Panc1 (cell line): Measurements from ENCODE around the gene MTNR1A. TPM values are rescaled to one million over a fixed set of nuclear protein-coding genes. Genes with fewer than 3 reads are reported as not detected.
"Not testable (repeated sequence)": the region's sequence is repeated elsewhere in the genome, so short reads cannot be mapped to it uniquely, and the experiment has no call there.

Experiments used
- ATAC-seq: fragments of 200-7000 bp; cut with Tn5 transposase; 2 replicates; pipeline ENCODE4 v1.9.1; 2020; ENCODE audit warnings: mild to moderate bottlenecking, moderate library complexity
- BruUV-seq: library from RNA; stranded (reverse); fragments of 400-500 nt; replicated peaks from 2 replicates; lab custom pipeline; 2021; lab: Mats Ljungman, UMichigan
- CTCF ChIA-PET: fragments of 300-600 bp; sonication (Branson Sonifier 250); formaldehyde crosslinking; loops from one replicate; lab custom pipeline; 2022; ENCODE audit warnings: antibody characterized with exemption; lab: Charles Lee
- POLR2A ChIA-PET: fragments of 300-600 bp; sonication (Branson Sonifier 250); formaldehyde crosslinking; loops from one replicate; lab custom pipeline; 2022; ENCODE audit warnings: antibody characterized with exemption; lab: Charles Lee
- DNase-seq: peaks from one replicate; pipeline ENCODE4 v3.0.0-alpha.2; 2010; ENCODE audit warnings: low read depth, low spot score
- H3K27ac ChIP-seq: 2 replicates; pipeline ENCODE4 v1.5.1; 2011; ENCODE audit warnings: mild to moderate bottlenecking, low read length, inconsistent platforms
- H3K27me3 ChIP-seq: fragments of 200-500 bp; sonication (Bioruptor generic); 2 replicates; pipeline ENCODE4 v1.6.0; 2014; ENCODE audit warnings: low read length, inconsistent platforms; ENCODE audit not compliant: control insufficient read depth, insufficient read depth
- H3K36me3 ChIP-seq: fragments of 200-500 bp; sonication (Bioruptor generic); 2 replicates; pipeline ENCODE4 v1.5.1; 2014; ENCODE audit warnings: inconsistent platforms, mild to moderate bottlenecking, low read length, moderate library complexity; ENCODE audit not compliant: control insufficient read depth, insufficient read depth
- H3K4me1 ChIP-seq: 2 replicates; pipeline ENCODE4 v1.5.1; 2011; ENCODE audit warnings: inconsistent platforms, mild to moderate bottlenecking, low read length, moderate library complexity; ENCODE audit not compliant: control insufficient read depth, insufficient read depth
- H3K4me3 ChIP-seq, 2 experiments: 2 replicates each; pipeline ENCODE4 v1.5.1; 2011 to 2012; ENCODE audit warnings: low read depth in 2 of 2, low read length in 2 of 2, mild to moderate bottlenecking in 2 of 2, inconsistent platforms in 1 of 2, moderate library complexity in 1 of 2
- H3K9me3 ChIP-seq: fragments of 200-500 bp; sonication (Bioruptor generic); 2 replicates; pipeline ENCODE4 v1.5.1; 2014; ENCODE audit warnings: low read depth, mild to moderate bottlenecking, inconsistent platforms, low read length, moderate library complexity; ENCODE audit not compliant: control insufficient read depth, insufficient read depth
- POLR2AphosphoS5 ChIP-seq: IDR thresholded peaks from 2 replicates; pipeline ENCODE4 v1.6.1; 2012; ENCODE audit warnings: mild to moderate bottlenecking, low read depth, low read length, moderate library complexity
- SIN3A ChIP-seq: IDR thresholded peaks from 2 replicates; pipeline ENCODE4 v1.6.1; 2012; ENCODE audit warnings: low read depth, mild to moderate bottlenecking, low read length, moderate library complexity, borderline replicate concordance; ENCODE audit not compliant: insufficient read depth
- TCF7L2 ChIP-seq: IDR thresholded peaks from 2 replicates; pipeline ENCODE4 v1.6.1; 2011; ENCODE audit warnings: mild to moderate bottlenecking, low read depth, low read length, inconsistent platforms
- in situ Hi-C: cut with HindIII; loops from 2 replicates; pipeline ENCODE4 v1.10.0; 2016; ENCODE audit warnings: low sequenced_read_pairs, low pct_unique_long_range_greater_than_20kb
- intact Hi-C: fragments of 100-400 bp; cut with micrococcal nuclease; formaldehyde crosslinking; loops from one replicate; pipeline ENCODE4 v1.10.0; 2022; ENCODE audit not compliant: unreplicated experiment
- total RNA-seq: library from RNA; stranded (reverse); gene quantifications from one replicate; pipeline ENCODE4 v1.2.1, GENCODE V29; 2021; ENCODE audit not compliant: unreplicated experiment
- TF ChIP-seq, protein P1 (sequence below): fragments of 450-650 bp; IDR thresholded peaks from 2 replicates; pipeline ENCODE4 v1.5.1; 2017; ENCODE audit warnings: mild to moderate bottlenecking
- TF ChIP-seq, protein P2 (sequence below), 2 experiments: IDR thresholded peaks; 2 replicates each; pipeline ENCODE4 v1.6.1; 2011 to 2012; ENCODE audit warnings: low read depth in 2 of 2, control low read depth in 1 of 2, low read length in 1 of 2, mild to moderate bottlenecking in 1 of 2, moderate library complexity in 1 of 2; ENCODE audit not compliant: insufficient read depth in 1 of 2

MTNR1A gene
- total RNA-seq, 1 experiment from 2014 or later: 0.23 TPM

DNA sequence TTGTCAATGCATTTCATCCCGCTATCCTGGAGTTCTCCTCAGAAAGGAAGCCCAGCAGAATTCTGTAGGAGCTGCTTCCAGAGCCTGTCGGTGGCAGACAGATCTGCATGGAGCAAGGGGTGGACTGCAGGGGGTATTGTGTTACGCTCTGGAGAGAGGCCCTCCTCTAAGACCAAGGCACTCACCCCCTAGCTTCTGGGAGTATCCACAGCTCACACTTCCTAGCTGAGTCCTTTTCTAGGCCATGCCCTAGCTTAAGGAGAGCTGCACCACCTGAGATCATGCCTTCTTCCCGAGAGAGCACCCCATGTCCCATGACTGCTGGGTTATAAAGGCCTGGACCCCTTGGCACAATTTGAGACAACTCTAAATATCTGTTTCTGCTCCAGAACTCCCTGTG, 39.1 kb downstream of the MTNR1A start:
- Histone ChIP-seq H3K9me3 (no peaks in the 10 kb centered on the region), H3K27ac (no peak overlapping the region), H3K4me1 (no peaks in the 10 kb centered on the region), H3K27me3 (no peaks in the 10 kb centered on the region), H3K4me3 (no peak overlapping the region), H3K36me3 (no peaks in the 10 kb centered on the region)
- ChIA-PET POLR2A (no interaction called here), CTCF (no interaction called here)
- ATAC-seq (no peak), DNase-seq (no peak)
- in situ Hi-C loops: no loop called here
- no TSS peak for BruUV-seq
- no peak for TF ChIP-seq POLR2AphosphoS5
- TF ChIP-seq, protein P1, sequence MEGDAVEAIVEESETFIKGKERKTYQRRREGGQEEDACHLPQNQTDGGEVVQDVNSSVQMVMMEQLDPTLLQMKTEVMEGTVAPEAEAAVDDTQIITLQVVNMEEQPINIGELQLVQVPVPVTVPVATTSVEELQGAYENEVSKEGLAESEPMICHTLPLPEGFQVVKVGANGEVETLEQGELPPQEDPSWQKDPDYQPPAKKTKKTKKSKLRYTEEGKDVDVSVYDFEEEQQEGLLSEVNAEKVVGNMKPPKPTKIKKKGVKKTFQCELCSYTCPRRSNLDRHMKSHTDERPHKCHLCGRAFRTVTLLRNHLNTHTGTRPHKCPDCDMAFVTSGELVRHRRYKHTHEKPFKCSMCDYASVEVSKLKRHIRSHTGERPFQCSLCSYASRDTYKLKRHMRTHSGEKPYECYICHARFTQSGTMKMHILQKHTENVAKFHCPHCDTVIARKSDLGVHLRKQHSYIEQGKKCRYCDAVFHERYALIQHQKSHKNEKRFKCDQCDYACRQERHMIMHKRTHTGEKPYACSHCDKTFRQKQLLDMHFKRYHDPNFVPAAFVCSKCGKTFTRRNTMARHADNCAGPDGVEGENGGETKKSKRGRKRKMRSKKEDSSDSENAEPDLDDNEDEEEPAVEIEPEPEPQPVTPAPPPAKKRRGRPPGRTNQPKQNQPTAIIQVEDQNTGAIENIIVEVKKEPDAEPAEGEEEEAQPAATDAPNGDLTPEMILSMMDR: no peak
- TF ChIP-seq, protein P2, sequence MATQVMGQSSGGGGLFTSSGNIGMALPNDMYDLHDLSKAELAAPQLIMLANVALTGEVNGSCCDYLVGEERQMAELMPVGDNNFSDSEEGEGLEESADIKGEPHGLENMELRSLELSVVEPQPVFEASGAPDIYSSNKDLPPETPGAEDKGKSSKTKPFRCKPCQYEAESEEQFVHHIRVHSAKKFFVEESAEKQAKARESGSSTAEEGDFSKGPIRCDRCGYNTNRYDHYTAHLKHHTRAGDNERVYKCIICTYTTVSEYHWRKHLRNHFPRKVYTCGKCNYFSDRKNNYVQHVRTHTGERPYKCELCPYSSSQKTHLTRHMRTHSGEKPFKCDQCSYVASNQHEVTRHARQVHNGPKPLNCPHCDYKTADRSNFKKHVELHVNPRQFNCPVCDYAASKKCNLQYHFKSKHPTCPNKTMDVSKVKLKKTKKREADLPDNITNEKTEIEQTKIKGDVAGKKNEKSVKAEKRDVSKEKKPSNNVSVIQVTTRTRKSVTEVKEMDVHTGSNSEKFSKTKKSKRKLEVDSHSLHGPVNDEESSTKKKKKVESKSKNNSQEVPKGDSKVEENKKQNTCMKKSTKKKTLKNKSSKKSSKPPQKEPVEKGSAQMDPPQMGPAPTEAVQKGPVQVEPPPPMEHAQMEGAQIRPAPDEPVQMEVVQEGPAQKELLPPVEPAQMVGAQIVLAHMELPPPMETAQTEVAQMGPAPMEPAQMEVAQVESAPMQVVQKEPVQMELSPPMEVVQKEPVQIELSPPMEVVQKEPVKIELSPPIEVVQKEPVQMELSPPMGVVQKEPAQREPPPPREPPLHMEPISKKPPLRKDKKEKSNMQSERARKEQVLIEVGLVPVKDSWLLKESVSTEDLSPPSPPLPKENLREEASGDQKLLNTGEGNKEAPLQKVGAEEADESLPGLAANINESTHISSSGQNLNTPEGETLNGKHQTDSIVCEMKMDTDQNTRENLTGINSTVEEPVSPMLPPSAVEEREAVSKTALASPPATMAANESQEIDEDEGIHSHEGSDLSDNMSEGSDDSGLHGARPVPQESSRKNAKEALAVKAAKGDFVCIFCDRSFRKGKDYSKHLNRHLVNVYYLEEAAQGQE (IDR thresholded peaks at IDR 0.05; ENCODE audit: insufficient read depth in 1 of 2, low read depth in 2 of 2, low read length in 1 of 2): no peak
- TF ChIP-seq TCF7L2: no peak
- no peak for TF ChIP-seq SIN3A
- intact Hi-C loops: no loop called here

DNA sequence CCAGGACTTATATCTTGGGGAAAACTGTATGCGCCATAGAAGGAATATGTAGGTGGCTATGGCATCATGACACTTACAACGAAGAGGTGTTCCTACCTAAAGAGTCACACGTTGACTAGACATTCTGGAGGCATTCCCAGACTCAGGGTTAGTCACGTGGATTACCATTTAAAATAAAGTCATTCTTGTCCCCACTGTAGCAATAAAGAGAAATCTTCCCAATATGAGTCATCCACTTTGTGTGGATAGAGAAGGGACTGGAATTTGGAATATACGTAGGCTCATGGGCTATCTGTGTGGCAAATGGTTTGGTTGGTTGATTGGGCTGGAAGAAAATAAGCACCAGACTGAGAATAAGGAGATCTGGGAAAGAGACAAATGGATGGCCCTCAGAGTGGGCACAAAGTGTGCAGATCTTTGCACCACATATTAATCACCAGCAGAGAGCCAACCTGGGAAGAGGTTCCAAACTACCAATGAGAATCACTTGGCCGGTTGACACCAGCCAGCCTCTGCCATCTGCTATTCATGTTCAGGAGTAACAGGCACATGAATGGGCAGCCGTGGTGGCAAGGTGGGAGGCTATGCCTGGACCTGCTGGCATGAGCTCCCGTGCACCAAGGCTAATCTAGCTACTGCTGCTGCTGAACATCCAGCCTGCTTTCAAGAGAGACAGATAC, 41.0 kb downstream of the MTNR1A start:
- CTCF ChIA-PET: no interaction called here
- no peaks in the 10 kb centered on the region for H3K36me3 ChIP-seq
- no peaks in the 10 kb centered on the region for H3K9me3 ChIP-seq
- BruUV-seq: no TSS peak
- ATAC-seq (no peak), DNase-seq (no peak)
- POLR2A ChIA-PET: no interaction called here
- H3K4me1 ChIP-seq: no peaks in the 10 kb centered on the region
- no peak overlapping the region for H3K27ac ChIP-seq
- intact Hi-C loops (no loop called here), in situ Hi-C loops (no loop called here)
- H3K27me3 ChIP-seq: no peaks in the 10 kb centered on the region
- H3K4me3 ChIP-seq: no peak overlapping the region
- no peak for TF ChIP-seq POLR2AphosphoS5
- TF ChIP-seq, protein P2 (IDR thresholded peaks at IDR 0.05; ENCODE audit: insufficient read depth in 1 of 2, low read depth in 2 of 2, low read length in 1 of 2): no peak
- TF ChIP-seq, protein P1: no peak
- no peak for TF ChIP-seq SIN3A
- TF ChIP-seq TCF7L2: no peak

DNA sequence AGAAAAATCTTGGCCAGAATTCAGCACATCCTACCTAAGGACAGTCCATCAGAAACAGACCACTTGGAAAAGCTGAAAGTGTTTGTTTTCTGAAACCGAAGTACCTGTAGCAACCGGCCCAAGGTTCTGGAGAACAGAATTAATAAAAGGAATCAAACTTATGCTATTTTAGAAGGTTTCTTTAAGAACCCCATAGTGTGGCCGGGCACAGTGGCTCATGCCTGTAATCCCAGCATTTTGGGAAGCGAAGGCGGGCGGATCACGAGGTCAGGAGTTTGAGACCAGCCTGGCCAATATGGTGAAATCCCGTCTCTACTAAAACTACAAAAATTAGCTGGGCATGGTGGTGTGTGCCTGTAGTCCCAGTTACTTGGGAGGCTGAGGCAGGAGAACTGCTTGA, 50.6 kb downstream of the MTNR1A start:
- in situ Hi-C loops, CTCF ChIA-PET: not testable (repeated sequence)

More for the DNA sequence above, 50.6 kb downstream of the MTNR1A start:
- ATAC-seq, H3K4me3 ChIP-seq, H3K9me3 ChIP-seq, H3K4me1 ChIP-seq, POLR2A ChIA-PET, H3K27me3 ChIP-seq, BruUV-seq, intact Hi-C loops, DNase-seq, H3K36me3 ChIP-seq, H3K27ac ChIP-seq: not testable (repeated sequence)
